HCT116 (cell line): ENCODE measurements around the gene OR7G3. TPM values are rescaled to one million over a fixed set of nuclear protein-coding genes. Genes with fewer than 3 reads are reported as not detected.

ENCODE experiments used
- ATAC-seq: fragments of 200-7000 bp; cut with Tn5 transposase; 2 replicates; pipeline ENCODE4 v1.9.1; 2020; ENCODE audit warnings: mild to moderate bottlenecking, moderate library complexity
- BruUV-seq: library from RNA; stranded (reverse); fragments of 400-500 nt; replicated peaks from 2 replicates; lab custom pipeline; 2021; lab: Mats Ljungman, UMichigan
- CTCF ChIA-PET: fragments of 300-600 bp; sonication (Branson Sonifier 250); formaldehyde crosslinking; loops from one replicate; lab custom pipeline; 2021; ENCODE audit warnings: antibody characterized with exemption; lab: Charles Lee
- POLR2A ChIA-PET: fragments of 300-600, 350-600 bp; sonication (Branson Sonifier 250); formaldehyde crosslinking; loops from one replicate; lab custom pipeline; 2021; ENCODE audit warnings: antibody characterized with exemption; lab: Charles Lee
- RAD21 ChIA-PET, 2 experiments: fragments of 300-600 bp; sonication (Branson Sonifier 250); formaldehyde crosslinking; loops; one replicate each; lab custom pipeline; 2023; ENCODE audit warnings: low total read pairs in 2 of 2; ENCODE audit not compliant: uncharacterized antibody in 2 of 2, unreplicated experiment in 2 of 2, low non-redundant PET in 1 of 2; lab: Charles Lee
- DNase-seq: peaks from one replicate; pipeline ENCODE4 v3.0.0-alpha.2; 2010; ENCODE audit warnings: low read depth, low spot score
- H2AFZ ChIP-seq: fragments of 200-600 bp; shearing (Covaris generic), sonication (generic); 2 replicates; pipeline ENCODE4 v1.6.1; 2017; ENCODE audit warnings: low read depth, mixed run types, mixed read lengths, antibody characterized with exemption, low read length; ENCODE audit not compliant: poor library complexity, severe bottlenecking
- H3K27ac ChIP-seq: 2 replicates; pipeline ENCODE4 v1.5.1; 2012; ENCODE audit warnings: low read depth, low read length
- H3K27me3 ChIP-seq: fragments of 200-600 bp; sonication (generic); 2 replicates; pipeline ENCODE4 v1.6.1; 2016; ENCODE audit warnings: mixed run types, low read length, mixed read lengths; ENCODE audit not compliant: insufficient read depth
- H3K36me3 ChIP-seq, 2 experiments: fragments of 200-500 bp in 1 of 2; fragments of 200-600 bp in 1 of 2; sonication (Bioruptor generic) in 1 of 2; sonication (generic) in 1 of 2; 2 replicates each; pipeline versions ENCODE4 v1.5.1 to v1.6.1; 2014 to 2016; ENCODE audit warnings: low read length in 2 of 2, inconsistent platforms in 1 of 2, mixed read lengths in 1 of 2, mixed run types in 1 of 2; ENCODE audit not compliant: insufficient read depth in 2 of 2, control insufficient read depth in 1 of 2
- H3K4me1 ChIP-seq, 2 experiments: fragments of 200-600 bp in 1 of 2; sonication (generic) in 1 of 2; 2 replicates each; pipeline versions ENCODE4 v1.5.1 to v1.6.1; 2012 to 2017; ENCODE audit warnings: low read length in 2 of 2, inconsistent platforms in 1 of 2, mild to moderate bottlenecking in 1 of 2, mixed read lengths in 1 of 2, mixed run types in 1 of 2, moderate library complexity in 1 of 2; ENCODE audit not compliant: insufficient read depth in 2 of 2, control insufficient read depth in 1 of 2
- H3K4me2 ChIP-seq: fragments of 200-600 bp; sonication (generic); 2 replicates; pipeline ENCODE4 v1.6.1; 2017; ENCODE audit warnings: mixed run types, low read length, mixed read lengths
- H3K4me3 ChIP-seq, 2 experiments: fragments of 200-600 bp in 1 of 2; sonication (generic) in 1 of 2; replicated peaks in 1 of 2; 2 replicates each; pipeline ENCODE4 v1.5.1; 2011 to 2016; ENCODE audit warnings: low read length in 2 of 2, control low read depth in 1 of 2, low read depth in 1 of 2, mild to moderate bottlenecking in 1 of 2, mixed read lengths in 1 of 2, mixed run types in 1 of 2
- H3K79me2 ChIP-seq: fragments of 200-600 bp; sonication (generic); 2 replicates; pipeline ENCODE4 v1.6.1; 2017; ENCODE audit warnings: mild to moderate bottlenecking, mixed run types, low read length, moderate library complexity, mixed read lengths; ENCODE audit not compliant: insufficient read depth
- H3K9ac ChIP-seq: fragments of 200-600 bp; sonication (generic); 2 replicates; pipeline ENCODE4 v1.6.1; 2016; ENCODE audit warnings: low read length, mixed read lengths
- H3K9me2 ChIP-seq: fragments of 200-600 bp; sonication (generic), shearing (Covaris generic); 2 replicates; pipeline ENCODE4 v1.6.1; 2017; ENCODE audit warnings: mixed run types, mild to moderate bottlenecking, moderate library complexity; ENCODE audit not compliant: insufficient read depth
- H3K9me3 ChIP-seq, 2 experiments: fragments of 200-500 bp in 1 of 2; fragments of 200-600 bp in 1 of 2; sonication (Bioruptor generic) in 1 of 2; sonication (generic) in 1 of 2; 2 replicates each; pipeline ENCODE4 v1.6.1; 2014 to 2017; ENCODE audit warnings: low read length in 2 of 2, mixed read lengths in 2 of 2, inconsistent platforms in 1 of 2, low read depth in 1 of 2, mild to moderate bottlenecking in 1 of 2, mixed run types in 1 of 2, moderate library complexity in 1 of 2; ENCODE audit not compliant: control insufficient read depth in 1 of 2, insufficient read depth in 1 of 2
- H4K20me1 ChIP-seq: fragments of 200-600 bp; sonication (generic), shearing (Covaris generic); 2 replicates; pipeline ENCODE4 v1.6.1; 2017; ENCODE audit warnings: mixed run types, mild to moderate bottlenecking, moderate library complexity; ENCODE audit not compliant: insufficient read depth
- ATF3 ChIP-seq: IDR thresholded peaks from 2 replicates; pipeline ENCODE4 v1.6.1; 2012
- CBX3 ChIP-seq: IDR thresholded peaks from 2 replicates; pipeline ENCODE4 v1.6.1; 2012; ENCODE audit warnings: low read depth
- CEBPB ChIP-seq: IDR thresholded peaks from 2 replicates; pipeline ENCODE4 v1.6.1; 2012; ENCODE audit warnings: low read depth
- CTCF ChIP-seq, 3 experiments: fragments of 200-600 bp in 1 of 3; sonication (generic) in 1 of 3; IDR thresholded peaks in 2 of 3; conservative IDR thresholded peaks in 1 of 3; 2 replicates each; pipeline ENCODE4 v1.5.1; 2012 to 2017; ENCODE audit warnings: low read depth in 2 of 3, low read length in 2 of 3, antibody characterized with exemption in 1 of 3, borderline replicate concordance in 1 of 3, control low read depth in 1 of 3, mild to moderate bottlenecking in 1 of 3, mixed read lengths in 1 of 3, mixed run types in 1 of 3, moderate library complexity in 1 of 3; ENCODE audit not compliant: insufficient read depth in 1 of 3
- EGR1 ChIP-seq: IDR thresholded peaks from 2 replicates; pipeline ENCODE4 v1.6.1; 2012; ENCODE audit warnings: low read depth
- ELF1 ChIP-seq: IDR thresholded peaks from 2 replicates; pipeline ENCODE4 v1.6.1; 2012; ENCODE audit warnings: low read depth, borderline replicate concordance
- JUND ChIP-seq: IDR thresholded peaks from 2 replicates; pipeline ENCODE4 v1.6.1; 2012
- SIN3A ChIP-seq: IDR thresholded peaks from 2 replicates; pipeline ENCODE4 v1.6.1; 2012; ENCODE audit warnings: low read depth
- SRF ChIP-seq: IDR thresholded peaks from 2 replicates; pipeline ENCODE4 v1.6.1; 2012; ENCODE audit warnings: low read depth
- TCF7L2 ChIP-seq: IDR thresholded peaks from 2 replicates; pipeline ENCODE4 v1.7.0; 2011; ENCODE audit warnings: borderline replicate concordance, inconsistent platforms; ENCODE audit not compliant: insufficient read depth, insufficient read length; ENCODE audit errors: extremely low read depth
- YY1 ChIP-seq: IDR thresholded peaks from 2 replicates; pipeline ENCODE4 v1.6.1; 2011; ENCODE audit warnings: low read length, low read depth, moderate library complexity, mild to moderate bottlenecking; ENCODE audit not compliant: insufficient replicate concordance; ENCODE audit errors: extremely low read depth
- ZBTB33 ChIP-seq: IDR thresholded peaks from 2 replicates; pipeline ENCODE4 v1.6.1; 2011; ENCODE audit warnings: mild to moderate bottlenecking, low read length, moderate library complexity; ENCODE audit not compliant: insufficient replicate concordance; ENCODE audit errors: extremely low read depth
- ZFX ChIP-seq: fragments of 450-650 bp; IDR thresholded peaks from 2 replicates; pipeline ENCODE4 v1.6.1; 2017
- ZNF274 ChIP-seq: fragments of 200-500 bp; sonication (Bioruptor generic); IDR thresholded peaks from 2 replicates; pipeline ENCODE4 v1.6.1; 2014; ENCODE audit warnings: mild to moderate bottlenecking, low read depth, low read length, inconsistent platforms
- intact Hi-C: fragments of 100-400 bp; cut with micrococcal nuclease; formaldehyde crosslinking; loops from 2 replicates; pipeline ENCODE4 v1.10.0; 2022
- total RNA-seq: library from RNA; stranded (reverse); gene quantifications from one replicate; pipeline ENCODE4 v1.2.1, GENCODE V29; 2021; ENCODE audit not compliant: unreplicated experiment
- TF ChIP-seq, protein P1 (sequence below): IDR thresholded peaks from 2 replicates; pipeline ENCODE4 v1.6.1; 2012

The OR7G3 gene
- total RNA-seq, 1 experiment from 2014 or later = not detected

DNA sequence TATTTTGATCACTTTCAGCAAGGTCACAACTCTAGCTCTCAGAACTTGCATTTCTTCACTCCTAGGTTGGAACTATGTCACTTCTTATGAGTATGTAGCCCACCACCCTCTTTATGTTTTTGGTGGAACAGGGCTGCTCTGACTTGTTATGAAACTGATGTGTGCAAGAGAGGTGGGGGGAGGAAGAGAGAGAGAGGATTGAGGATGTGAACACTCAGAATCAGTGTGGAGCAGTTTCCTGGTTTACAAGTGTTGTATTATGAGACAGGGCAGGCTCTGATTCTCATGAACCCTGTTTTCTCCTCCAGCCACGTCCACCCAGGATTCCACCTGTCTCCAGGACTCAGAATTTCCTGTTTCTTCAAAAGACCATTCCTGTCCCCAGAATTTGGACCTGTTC lies 29.6 kb upstream of the OR7G3 start:
- Histone ChIP-seq H2AFZ (no peak overlapping the region), H3K79me2 (peaks cover 78% of the 10 kb centered on the region), H3K27ac (no peak overlapping the region), H3K9ac (no peak overlapping the region), H3K27me3 (no peaks in the 10 kb centered on the region), H3K9me3 (peaks cover 58 to 70% of the 10 kb centered on the region in 2 experiments; a peak in 3 of 4 replicates), H3K36me3 (peaks cover 45 to 80% of the 10 kb centered on the region in 2 experiments), H3K4me1 (no peaks in the 10 kb centered on the region), H4K20me1 (no peaks in the 10 kb centered on the region), H3K4me2 (no peak overlapping the region), H3K9me2 (no peaks in the 10 kb centered on the region), H3K4me3 (no peak overlapping the region)
- POLR2A ChIA-PET = no interaction called here
- DNase-seq (no peak), ATAC-seq (no peak)
- RAD21 ChIA-PET = no interaction called here
- BruUV-seq = no TSS peak
- CTCF ChIA-PET = no interaction called here
- intact Hi-C loops = no loop called here
- TF ChIP-seq ZFX (no peak), CTCF (IDR thresholded peaks at IDR 0.05 in 2 of 3, conservative IDR thresholded peaks at IDR 0.05 in 1 of 3; ENCODE audit: borderline replicate concordance in 1 of 3, insufficient read depth in 1 of 3, low read depth in 2 of 3, low read length in 2 of 3) (no peak), YY1 (no peak), ATF3 (no peak), CEBPB (no peak), JUND (no peak), SIN3A (no peak)
- TF ChIP-seq, all 23 proteins: peak for 0

DNA sequence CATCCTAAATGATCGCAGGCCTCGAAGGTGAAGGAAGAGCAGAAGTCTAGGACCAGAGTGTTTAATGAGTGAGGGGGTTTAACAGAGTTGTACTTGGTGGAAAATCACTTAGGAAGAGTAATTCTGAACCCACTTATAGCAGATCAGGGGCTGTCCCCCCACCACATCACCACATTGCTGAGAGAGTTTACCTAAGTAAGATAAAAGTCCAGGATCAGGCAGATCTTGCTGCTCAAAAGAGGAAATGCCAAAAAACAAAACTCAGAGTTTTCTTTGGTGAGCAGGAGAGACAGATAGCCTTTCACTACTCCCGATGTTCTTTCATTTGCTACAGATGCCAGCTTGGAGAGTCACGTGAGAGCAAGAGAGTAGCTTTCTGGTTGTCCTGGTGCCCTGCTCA lies 28.8 kb upstream of the OR7G3 start:
- H3K4me1 ChIP-seq = no peaks in the 10 kb centered on the region
- H3K9ac ChIP-seq = no peak overlapping the region
- no peaks in the 10 kb centered on the region for H4K20me1 ChIP-seq
- H3K9me3 ChIP-seq = peaks cover 59 to 68% of the 10 kb centered on the region in 2 experiments; a peak in 3 of 4 replicates
- ChIA-PET CTCF (no interaction called here), POLR2A (no interaction called here), RAD21 (no interaction called here)
- no peaks in the 10 kb centered on the region for H3K27me3 ChIP-seq
- no peak overlapping the region for H3K4me3 ChIP-seq
- H3K27ac ChIP-seq = no peak overlapping the region
- ATAC-seq (no peak), DNase-seq (no peak)
- H3K4me2 ChIP-seq = no peak overlapping the region
- peaks cover 82% of the 10 kb centered on the region for H3K79me2 ChIP-seq
- intact Hi-C loops = no loop called here
- H3K36me3 ChIP-seq = peaks cover 39 to 77% of the 10 kb centered on the region in 2 experiments
- H3K9me2 ChIP-seq = no peaks in the 10 kb centered on the region
- no peak overlapping the region for H2AFZ ChIP-seq
- BruUV-seq = no TSS peak
- TF ChIP-seq, protein P1, sequence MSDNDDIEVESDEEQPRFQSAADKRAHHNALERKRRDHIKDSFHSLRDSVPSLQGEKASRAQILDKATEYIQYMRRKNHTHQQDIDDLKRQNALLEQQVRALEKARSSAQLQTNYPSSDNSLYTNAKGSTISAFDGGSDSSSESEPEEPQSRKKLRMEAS = no peak
- TF ChIP-seq CBX3 (no peak), EGR1 (no peak), CEBPB (no peak), TCF7L2 (no peak), ZBTB33 (no peak), ZNF274 (no peak), YY1 (no peak), SRF (no peak), ELF1 (no peak)
